Mucosa of stomach (tissue), 1 donor: ENCODE data around the gene SPRR2D.

Experiments
- H3K27me3 ChIP-seq: one replicate; pipeline ENCODE4 v1.7.0; 2013; ENCODE audit warnings: mild to moderate bottlenecking, low read length; ENCODE audit not compliant: control insufficient read depth, insufficient read depth
- H3K36me3 ChIP-seq: one replicate; pipeline ENCODE4 v1.7.0; 2013; ENCODE audit warnings: low read length; ENCODE audit not compliant: control insufficient read depth, insufficient read depth
- H3K4me1 ChIP-seq: one replicate; pipeline ENCODE4 v1.7.0; 2013; ENCODE audit warnings: mild to moderate bottlenecking, low read length; ENCODE audit not compliant: control insufficient read depth, insufficient read depth
- H3K4me3 ChIP-seq: one replicate; pipeline ENCODE4 v1.7.0; 2013; ENCODE audit warnings: low read length
- H3K9ac ChIP-seq: one replicate; pipeline ENCODE4 v1.7.0; 2013; ENCODE audit warnings: mild to moderate bottlenecking, low read length, moderate library complexity
- H3K9me3 ChIP-seq: one replicate; pipeline ENCODE4 v1.7.0; 2013; ENCODE audit warnings: mild to moderate bottlenecking, low read length, moderate library complexity; ENCODE audit not compliant: control insufficient read depth
- donor health status: Pancreatic carcinoma.

Gene SPRR2D

GRCh38 chr1:152999818-153000217 lies 41.1 kb downstream of the SPRR2D start:
- Histone ChIP-seq H3K4me3 (no peak overlapping the region), H3K27me3 (peaks cover 5% of the 10 kb centered on the region), H3K4me1 (no peaks in the 10 kb centered on the region), H3K36me3 (no peaks in the 10 kb centered on the region), H3K9ac (no peak overlapping the region), H3K9me3 (no peaks in the 10 kb centered on the region)

- Histone ChIP-seq H3K4me1 (no peaks in the 10 kb centered on the region), H3K4me3 (no peak overlapping the region), H3K36me3 (no peaks in the 10 kb centered on the region), H3K9me3 (no peaks in the 10 kb centered on the region), H3K9ac (no peak overlapping the region), H3K27me3 (peaks cover 5% of the 10 kb centered on the region)
Observed at GRCh38 chr1:152998476-152998875, 42.4 kb downstream of the SPRR2D start.

- Histone ChIP-seq H3K9ac (no peak overlapping the region), H3K36me3 (no peaks in the 10 kb centered on the region), H3K4me1 (no peaks in the 10 kb centered on the region), H3K4me3 (no peak overlapping the region), H3K9me3 (no peaks in the 10 kb centered on the region), H3K27me3 (peaks cover 5% of the 10 kb centered on the region)
Observed at GRCh38 chr1:152997901-152998300, 43.0 kb downstream of the SPRR2D start.

- Histone ChIP-seq H3K36me3 (no peaks in the 10 kb centered on the region), H3K9ac (no peak overlapping the region), H3K27me3 (peaks cover 5% of the 10 kb centered on the region), H3K4me3 (no peak overlapping the region), H3K9me3 (no peaks in the 10 kb centered on the region), H3K4me1 (no peaks in the 10 kb centered on the region)
Observed at GRCh38 chr1:152996633-152997400, 44.1 kb downstream of the SPRR2D start.

GRCh38 chr1:152995842-152996241 lies 45.1 kb downstream of the SPRR2D start:
- no peaks in the 10 kb centered on the region for H3K9me3 ChIP-seq
- H3K27me3 ChIP-seq = peaks cover 5% of the 10 kb centered on the region
- no peak overlapping the region for H3K4me3 ChIP-seq
- H3K36me3 ChIP-seq = no peaks in the 10 kb centered on the region
- H3K9ac ChIP-seq = no peak overlapping the region
- H3K4me1 ChIP-seq = no peaks in the 10 kb centered on the region

- no peak overlapping the region for H3K9ac ChIP-seq
- no peaks in the 10 kb centered on the region for H3K36me3 ChIP-seq
- no peak overlapping the region for H3K4me3 ChIP-seq
- H3K9me3 ChIP-seq = no peaks in the 10 kb centered on the region
- H3K4me1 ChIP-seq = no peaks in the 10 kb centered on the region
- peaks cover 5% of the 10 kb centered on the region for H3K27me3 ChIP-seq
Observed at GRCh38 chr1:152993186-152993585, 47.7 kb downstream of the SPRR2D start.
